ENCODE measurements around the gene SETBP1.

GRCh38 chr18:44957461-44957860 lies 276.8 kb downstream of the SETBP1 start:
- TF ChIP-seq, protein P1, sequence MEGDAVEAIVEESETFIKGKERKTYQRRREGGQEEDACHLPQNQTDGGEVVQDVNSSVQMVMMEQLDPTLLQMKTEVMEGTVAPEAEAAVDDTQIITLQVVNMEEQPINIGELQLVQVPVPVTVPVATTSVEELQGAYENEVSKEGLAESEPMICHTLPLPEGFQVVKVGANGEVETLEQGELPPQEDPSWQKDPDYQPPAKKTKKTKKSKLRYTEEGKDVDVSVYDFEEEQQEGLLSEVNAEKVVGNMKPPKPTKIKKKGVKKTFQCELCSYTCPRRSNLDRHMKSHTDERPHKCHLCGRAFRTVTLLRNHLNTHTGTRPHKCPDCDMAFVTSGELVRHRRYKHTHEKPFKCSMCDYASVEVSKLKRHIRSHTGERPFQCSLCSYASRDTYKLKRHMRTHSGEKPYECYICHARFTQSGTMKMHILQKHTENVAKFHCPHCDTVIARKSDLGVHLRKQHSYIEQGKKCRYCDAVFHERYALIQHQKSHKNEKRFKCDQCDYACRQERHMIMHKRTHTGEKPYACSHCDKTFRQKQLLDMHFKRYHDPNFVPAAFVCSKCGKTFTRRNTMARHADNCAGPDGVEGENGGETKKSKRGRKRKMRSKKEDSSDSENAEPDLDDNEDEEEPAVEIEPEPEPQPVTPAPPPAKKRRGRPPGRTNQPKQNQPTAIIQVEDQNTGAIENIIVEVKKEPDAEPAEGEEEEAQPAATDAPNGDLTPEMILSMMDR (IDR thresholded peaks at IDR 0.05): no peak
- no peak for TF ChIP-seq POLR2A (IDR thresholded peaks at IDR 0.05)
